Endothelial cell of umbilical vein (primary cell): Measurements from ENCODE around the gene GDF11. TPM values are rescaled to one million over a fixed set of nuclear protein-coding genes. Genes with fewer than 3 reads are reported as not detected.

ENCODE experiments used
- BruUV-seq: library from RNA; stranded (reverse); fragments of 400-500 nt; replicated peaks from 2 replicates; lab custom pipeline; 2021; lab: Mats Ljungman, UMichigan
- CTCF ChIA-PET: fragments of 300-600, 350-600 bp; sonication (Branson Sonifier 250); formaldehyde crosslinking; loops from one replicate; lab custom pipeline; 2021; ENCODE audit warnings: antibody characterized with exemption, inconsistent platforms; lab: Charles Lee
- POLR2A ChIA-PET: fragments of 300-600, 350-600 bp; sonication (Branson Sonifier 250); formaldehyde crosslinking; loops from one replicate; lab custom pipeline; 2021; ENCODE audit warnings: antibody characterized with exemption, inconsistent platforms; lab: Charles Lee
- DNase-seq: peaks from one replicate; pipeline ENCODE4 v3.0.0-alpha.2; 2011; ENCODE audit warnings: low read depth, low spot score
- FAIRE-seq: peaks from 2 replicates; lab custom pipeline; 2011; peaks lifted over from hg19 to GRCh38; lab: Jason Lieb, UNC
- H2AFZ ChIP-seq: 2 replicates; pipeline ENCODE4 v1.6.0; 2012; ENCODE audit warnings: low read depth, low read length, control low read depth, inconsistent platforms
- H3K27ac ChIP-seq: 2 replicates; pipeline ENCODE4 v1.5.1; 2011; ENCODE audit warnings: low read depth, mild to moderate bottlenecking, control low read depth, low read length, moderate library complexity; ENCODE audit not compliant: insufficient read depth
- H3K27me3 ChIP-seq, 2 experiments: 2 replicates each; pipeline versions ENCODE4 v1.6.0 to v1.6.1; 2011; ENCODE audit warnings: low read length in 2 of 2, mixed read lengths in 1 of 2; ENCODE audit not compliant: control insufficient read depth in 2 of 2, insufficient read depth in 2 of 2
- H3K36me3 ChIP-seq, 2 experiments: 2 replicates in 1 of 2; 3 replicates in 1 of 2; pipeline ENCODE4 v1.5.1; 2011; ENCODE audit warnings: low read length in 2 of 2, mild to moderate bottlenecking in 1 of 2, moderate library complexity in 1 of 2; ENCODE audit not compliant: control insufficient read depth in 2 of 2, insufficient read depth in 2 of 2; ENCODE audit errors: extremely low read depth in 1 of 2
- H3K4me1 ChIP-seq: 3 replicates; pipeline ENCODE4 v1.5.1; 2011; ENCODE audit warnings: mild to moderate bottlenecking, low read length; ENCODE audit not compliant: control insufficient read depth, insufficient read depth; ENCODE audit errors: extremely low read depth
- H3K4me2 ChIP-seq: 2 replicates; pipeline ENCODE4 v1.6.1; 2011; ENCODE audit warnings: low read length, control low read depth, mixed read lengths; ENCODE audit not compliant: insufficient read depth
- H3K4me3 ChIP-seq, 3 experiments: fragments of 200-600 bp in 1 of 3; sonication (generic), shearing (Covaris generic) in 1 of 3; replicated peaks in 1 of 3; 2 replicates each; pipeline ENCODE4 v1.5.1; 2011 to 2016; ENCODE audit warnings: control low read depth in 3 of 3, low read length in 3 of 3, mild to moderate bottlenecking in 2 of 3, inconsistent platforms in 1 of 3, low read depth in 1 of 3, moderate library complexity in 1 of 3; ENCODE audit not compliant: insufficient read depth in 1 of 3
- H3K79me2 ChIP-seq: 2 replicates; pipeline ENCODE4 v1.6.0; 2012; ENCODE audit warnings: low read length, inconsistent platforms; ENCODE audit not compliant: control insufficient read depth, insufficient read depth
- H3K9ac ChIP-seq: replicated peaks from 2 replicates; pipeline ENCODE3; 2011; ENCODE audit warnings: low read length, control low read depth; ENCODE audit not compliant: insufficient read depth; ENCODE audit errors: extremely low read depth
- H3K9me1 ChIP-seq: replicated peaks from 3 replicates; pipeline ENCODE4 v1.6.0; 2011; ENCODE audit warnings: mild to moderate bottlenecking, low read length; ENCODE audit not compliant: control insufficient read depth, insufficient read depth; ENCODE audit errors: extremely low read depth
- H3K9me3 ChIP-seq: replicated peaks from 2 replicates; pipeline ENCODE4 v1.5.1; 2012; ENCODE audit warnings: low read length, inconsistent platforms; ENCODE audit not compliant: control insufficient read depth, insufficient read depth
- H4K20me1 ChIP-seq: replicated peaks from 2 replicates; pipeline ENCODE3; 2011; ENCODE audit warnings: mild to moderate bottlenecking, low read length; ENCODE audit not compliant: control insufficient read depth, insufficient read depth; ENCODE audit errors: extremely low read depth
- EZH2 ChIP-seq: IDR thresholded peaks from 2 replicates; pipeline ENCODE4 v1.6.1; 2012; ENCODE audit warnings: borderline replicate concordance, low read depth, mild to moderate bottlenecking, moderate library complexity, low read length, inconsistent platforms; ENCODE audit not compliant: severe bottlenecking
- FOS ChIP-seq: IDR thresholded peaks from 2 replicates; pipeline ENCODE4 v1.6.1; 2011; ENCODE audit warnings: mild to moderate bottlenecking, low read length, moderate library complexity, borderline replicate concordance; ENCODE audit not compliant: insufficient read depth
- GATA2 ChIP-seq: IDR thresholded peaks from 2 replicates; pipeline ENCODE4 v1.7.0; 2011; ENCODE audit warnings: low read depth, mild to moderate bottlenecking, moderate library complexity, mixed read lengths, low read length; ENCODE audit not compliant: insufficient read length, insufficient read depth
- JUN ChIP-seq: IDR thresholded peaks from 2 replicates; pipeline ENCODE4 v1.6.1; 2011; ENCODE audit warnings: borderline replicate concordance, low read depth; ENCODE audit not compliant: insufficient read length, insufficient read depth
- MYC ChIP-seq: IDR thresholded peaks from one replicate; pipeline ENCODE4 v1.6.1; 2011; ENCODE audit warnings: mild to moderate bottlenecking, low read depth, low read length
- POLR2A ChIP-seq: IDR thresholded peaks from 2 replicates; pipeline ENCODE4 v1.6.1; 2012; ENCODE audit warnings: low read depth, mild to moderate bottlenecking, control low read depth, low read length
- POLR2AphosphoS5 ChIP-seq: IDR thresholded peaks from 2 replicates; pipeline ENCODE4 v1.6.1; 2012; ENCODE audit warnings: low read depth, mild to moderate bottlenecking, control low read depth, low read length, moderate library complexity; ENCODE audit not compliant: insufficient read depth
- dilution Hi-C: fragments of 300-500 bp; cut with MboI; formaldehyde crosslinking; loops from one replicate; pipeline ENCODE4 v1.15.0; 2019; ENCODE audit warnings: low sequenced_read_pairs; ENCODE audit not compliant: extremely low pct_ligation_motif_present
- intact Hi-C: fragments of 100-400 bp; cut with micrococcal nuclease; formaldehyde crosslinking; loops from one replicate; pipeline ENCODE4 v1.10.0; 2022
- polyA plus RNA-seq, 4 experiments: library from polyadenylated mRNA; depleted of rRNA in 3 of 4; stranded (reverse) in 3 of 4; unstranded in 1 of 4; fragments of >200 nt; gene quantifications; 2 replicates each; pipeline versions ENCODE4 v1.2.1 to v1.2.3, GENCODE V29; 2011 to 2012; ENCODE audit warnings: missing spikeins in 1 of 4
- total RNA-seq: library from RNA; stranded (reverse); gene quantifications from 2 replicates; pipeline ENCODE4 v1.2.3, GENCODE V29; 2021
- TF ChIP-seq, protein P1 (sequence below): IDR thresholded peaks from 2 replicates; pipeline ENCODE4 v1.6.1; 2011; ENCODE audit not compliant: insufficient read depth, insufficient read length
- TF ChIP-seq, protein P2 (sequence below), 2 donors: IDR thresholded peaks; 1 replicate in 1 of 2; 2 replicates in 1 of 2; pipeline ENCODE4 v1.5.1; 2011; ENCODE audit warnings: low read length in 2 of 2, mild to moderate bottlenecking in 2 of 2, moderate library complexity in 2 of 2, control low read depth in 1 of 2, inconsistent platforms in 1 of 2, low read depth in 1 of 2; ENCODE audit not compliant: insufficient read depth in 1 of 2; ENCODE audit errors: extremely low read depth in 1 of 2

The GDF11 gene
- total and polyA plus RNA-seq, 2 donors (not counting 3 experiments of a cell fraction or from before 2014, with no cell fraction given) = 10.0 to 18.7 TPM

DNA sequence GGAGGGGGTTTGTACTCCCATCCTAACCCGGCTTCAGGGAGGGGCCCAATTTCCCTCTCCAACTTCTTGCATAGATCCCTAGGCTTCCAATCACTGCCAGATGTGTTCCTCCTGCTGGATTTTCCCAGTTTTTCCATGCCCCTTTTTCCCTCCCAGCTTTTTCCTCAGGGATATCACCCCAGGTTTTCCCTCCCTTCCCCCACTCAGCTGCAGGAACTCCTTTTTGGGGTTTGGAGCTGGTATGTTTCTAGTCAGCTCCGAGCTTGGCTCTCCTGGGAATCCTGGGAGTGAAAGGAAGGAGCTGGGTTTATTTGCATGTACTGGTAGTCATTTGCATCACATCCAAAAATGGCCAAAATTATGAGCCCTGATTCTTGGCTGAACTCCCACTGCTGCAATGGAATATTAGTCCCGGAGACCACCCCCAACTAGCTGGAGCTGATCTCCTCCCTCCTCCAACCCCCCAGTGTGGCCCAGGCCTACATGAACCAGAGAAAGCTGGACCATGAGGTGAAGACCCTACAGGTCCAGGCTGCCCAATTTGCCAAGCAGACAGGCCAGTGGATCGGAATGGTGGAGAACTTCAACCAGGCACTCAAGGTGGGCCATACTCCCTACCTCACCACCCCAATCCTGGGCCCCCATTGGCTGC is 24.2 kb upstream of the GDF11 start:
- H3K9ac ChIP-seq = no peak overlapping the region
- TF ChIP-seq POLR2A (no peak), JUN (no peak), POLR2AphosphoS5 (no peak), MYC (no peak), GATA2 (no peak), EZH2 (no peak)
- TF ChIP-seq, protein P1, sequence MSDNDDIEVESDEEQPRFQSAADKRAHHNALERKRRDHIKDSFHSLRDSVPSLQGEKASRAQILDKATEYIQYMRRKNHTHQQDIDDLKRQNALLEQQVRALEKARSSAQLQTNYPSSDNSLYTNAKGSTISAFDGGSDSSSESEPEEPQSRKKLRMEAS = no peak
- peaks cover 2% of the 10 kb centered on the region in 2 experiments for H3K36me3 ChIP-seq
- H4K20me1 ChIP-seq = no peaks in the 10 kb centered on the region
- dilution Hi-C loops (no loop called here), intact Hi-C loops (no loop called here)
- FAIRE-seq (no peak), DNase-seq (no peak)
- no peak overlapping the region for H3K4me2 ChIP-seq
- no TSS peak for BruUV-seq
- H3K27me3 ChIP-seq = no peaks in the 10 kb centered on the region
- H3K9me3 ChIP-seq = no peaks in the 10 kb centered on the region
- CTCF ChIA-PET = interaction anchor here (1.0 to 11.1 kb wide), 4 partner anchors 18 to 530 kb away, joined by 3 to 151 read pairs (median 26); no protein-coding TSS in a partner anchor
- no peaks in the 10 kb centered on the region for H3K9me1 ChIP-seq
- H3K4me3 ChIP-seq = no peak overlapping the region
- H2AFZ ChIP-seq = no peak overlapping the region
- H3K4me1 ChIP-seq = peaks cover 28% of the 10 kb centered on the region
- H3K27ac ChIP-seq = no peak overlapping the region
- H3K79me2 ChIP-seq = no peaks in the 10 kb centered on the region
- POLR2A ChIA-PET = no interaction called here

DNA sequence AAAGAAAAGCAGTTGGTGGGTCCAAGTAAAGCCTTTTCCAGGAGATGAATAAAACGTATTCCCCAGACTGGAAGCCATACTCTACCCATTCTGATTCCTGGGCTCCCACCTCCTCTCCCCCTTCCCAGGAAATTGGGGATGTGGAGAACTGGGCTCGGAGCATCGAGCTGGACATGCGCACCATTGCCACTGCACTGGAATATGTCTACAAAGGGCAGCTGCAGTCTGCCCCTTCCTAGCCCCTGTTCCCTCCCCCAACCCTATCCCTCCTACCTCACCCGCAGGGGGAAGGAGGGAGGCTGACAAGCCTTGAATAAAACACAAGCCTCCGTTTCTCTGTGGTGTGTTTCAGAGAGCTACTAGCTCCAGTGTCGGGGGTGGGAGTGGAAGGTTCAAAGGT is 23.6 kb upstream of the GDF11 start:
- H3K36me3 ChIP-seq = peaks cover 6 to 8% of the 10 kb centered on the region in 2 experiments
- H3K4me2 ChIP-seq = no peak overlapping the region
- H3K9ac ChIP-seq = no peak overlapping the region
- no peak overlapping the region for H3K4me3 ChIP-seq
- TF ChIP-seq MYC (no peak), GATA2 (no peak), FOS (no peak), JUN (no peak), POLR2A (no peak), POLR2AphosphoS5 (no peak), EZH2 (no peak)
- TF ChIP-seq, protein P1 = no peak
- TF ChIP-seq, protein P2, sequence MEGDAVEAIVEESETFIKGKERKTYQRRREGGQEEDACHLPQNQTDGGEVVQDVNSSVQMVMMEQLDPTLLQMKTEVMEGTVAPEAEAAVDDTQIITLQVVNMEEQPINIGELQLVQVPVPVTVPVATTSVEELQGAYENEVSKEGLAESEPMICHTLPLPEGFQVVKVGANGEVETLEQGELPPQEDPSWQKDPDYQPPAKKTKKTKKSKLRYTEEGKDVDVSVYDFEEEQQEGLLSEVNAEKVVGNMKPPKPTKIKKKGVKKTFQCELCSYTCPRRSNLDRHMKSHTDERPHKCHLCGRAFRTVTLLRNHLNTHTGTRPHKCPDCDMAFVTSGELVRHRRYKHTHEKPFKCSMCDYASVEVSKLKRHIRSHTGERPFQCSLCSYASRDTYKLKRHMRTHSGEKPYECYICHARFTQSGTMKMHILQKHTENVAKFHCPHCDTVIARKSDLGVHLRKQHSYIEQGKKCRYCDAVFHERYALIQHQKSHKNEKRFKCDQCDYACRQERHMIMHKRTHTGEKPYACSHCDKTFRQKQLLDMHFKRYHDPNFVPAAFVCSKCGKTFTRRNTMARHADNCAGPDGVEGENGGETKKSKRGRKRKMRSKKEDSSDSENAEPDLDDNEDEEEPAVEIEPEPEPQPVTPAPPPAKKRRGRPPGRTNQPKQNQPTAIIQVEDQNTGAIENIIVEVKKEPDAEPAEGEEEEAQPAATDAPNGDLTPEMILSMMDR (IDR thresholded peaks at IDR 0.05; ENCODE audit: extremely low read depth in 1 of 2, insufficient read depth in 1 of 2, low read depth in 1 of 2, low read length in 2 of 2) = no peak
- no TSS peak for BruUV-seq
- CTCF ChIA-PET = interaction anchor here (0.6 to 11.1 kb wide), 8 partner anchors 9 to 530 kb away, joined by 3 to 151 read pairs (median 10); partner anchors contain the start of gene CD63
- no peak for DNase-seq
- POLR2A ChIA-PET = no interaction called here
- no peaks in the 10 kb centered on the region for H3K79me2 ChIP-seq
- H3K27ac ChIP-seq = no peak overlapping the region
- H2AFZ ChIP-seq = no peak overlapping the region
- dilution Hi-C loops = no loop called here
- H3K27me3 ChIP-seq = no peaks in the 10 kb centered on the region
- H4K20me1 ChIP-seq = no peaks in the 10 kb centered on the region
- H3K4me1 ChIP-seq = peaks cover 28% of the 10 kb centered on the region
- no peak for FAIRE-seq
- no peaks in the 10 kb centered on the region for H3K9me3 ChIP-seq
- no peaks in the 10 kb centered on the region for H3K9me1 ChIP-seq
- intact Hi-C loops = no loop called here
